H9 (cell line): Measurements from ENCODE around the gene ETFB. TPM values are rescaled to one million over a fixed set of nuclear protein-coding genes. Genes with fewer than 3 reads are reported as not detected.

Experiments
- DNase-seq: peaks from one replicate; pipeline ENCODE4 v3.0.0-alpha.2; 2017
- H2AFZ ChIP-seq: one replicate; pipeline ENCODE4 v1.6.1; 2013; ENCODE audit warnings: mild to moderate bottlenecking, low read length, control low read depth, moderate library complexity
- H2AK5ac ChIP-seq: 2 replicates; pipeline ENCODE4 v1.6.1; 2013; ENCODE audit warnings: low read length, control low read depth, mixed read lengths; ENCODE audit not compliant: insufficient read length
- H2BK120ac ChIP-seq: one replicate; pipeline ENCODE4 v1.6.1; 2013; ENCODE audit warnings: low read depth, mild to moderate bottlenecking, low read length, control low read depth, inconsistent platforms; ENCODE audit not compliant: poor library complexity, severe bottlenecking
- H2BK12ac ChIP-seq: 2 replicates; pipeline ENCODE4 v1.6.1; 2013; ENCODE audit warnings: low read length, control low read depth, mixed read lengths, low read depth; ENCODE audit not compliant: insufficient read length
- H2BK15ac ChIP-seq: 2 replicates; pipeline ENCODE4 v1.6.1; 2013; ENCODE audit warnings: low read depth, low read length, control low read depth
- H2BK20ac ChIP-seq: one replicate; pipeline ENCODE4 v1.6.1; 2013; ENCODE audit warnings: low read depth, mild to moderate bottlenecking, low read length, control low read depth, inconsistent platforms; ENCODE audit not compliant: poor library complexity, severe bottlenecking
- H2BK5ac ChIP-seq: 2 replicates; pipeline ENCODE4 v1.6.1; 2013; ENCODE audit warnings: low read length, control low read depth, mixed read lengths; ENCODE audit not compliant: insufficient read length
- H3K14ac ChIP-seq: 2 replicates; pipeline ENCODE4 v1.6.1; 2013; ENCODE audit warnings: low read length, control low read depth; ENCODE audit not compliant: insufficient read depth
- H3K18ac ChIP-seq: 2 replicates; pipeline ENCODE4 v1.6.1; 2013; ENCODE audit warnings: low read depth, mild to moderate bottlenecking, mixed read lengths, low read length, control low read depth; ENCODE audit not compliant: insufficient read length
- H3K23ac ChIP-seq: 2 replicates; pipeline ENCODE4 v1.6.1; 2013; ENCODE audit warnings: low read length, control low read depth, mixed read lengths, low read depth; ENCODE audit not compliant: insufficient read length
- H3K23me2 ChIP-seq: 2 replicates; pipeline ENCODE4 v1.6.1; 2013; ENCODE audit warnings: low read depth, mild to moderate bottlenecking, mixed read lengths, low read length, control low read depth; ENCODE audit not compliant: insufficient read length, poor library complexity, severe bottlenecking
- H3K27ac ChIP-seq: 2 replicates; pipeline ENCODE4 v1.5.1; 2013; ENCODE audit warnings: low read length, control low read depth, mixed read lengths, low read depth; ENCODE audit not compliant: insufficient read length
- H3K27me3 ChIP-seq: 2 replicates; pipeline ENCODE4 v1.6.1; 2013; ENCODE audit warnings: low read length, control low read depth, inconsistent platforms; ENCODE audit not compliant: insufficient read depth
- H3K4ac ChIP-seq: 2 replicates; pipeline ENCODE4 v1.6.1; 2013; ENCODE audit warnings: low read depth, mild to moderate bottlenecking, control low read depth, inconsistent platforms, low read length, moderate library complexity
- H3K4me1 ChIP-seq: 2 replicates; pipeline ENCODE4 v1.6.1; 2013; ENCODE audit warnings: low read length, control low read depth, inconsistent platforms; ENCODE audit not compliant: insufficient read depth
- H3K4me2 ChIP-seq: 2 replicates; pipeline ENCODE4 v1.6.1; 2013; ENCODE audit warnings: low read length, control low read depth, mixed read lengths; ENCODE audit not compliant: insufficient read length, insufficient read depth
- H3K56ac ChIP-seq: 2 replicates; pipeline ENCODE4 v1.6.1; 2013; ENCODE audit warnings: low read depth, mild to moderate bottlenecking, mixed read lengths, low read length, control low read depth; ENCODE audit not compliant: insufficient read length
- H3K79me1 ChIP-seq: 2 replicates; pipeline ENCODE4 v1.6.1; 2013; ENCODE audit warnings: low read depth, mild to moderate bottlenecking, moderate library complexity, low read length, control low read depth, inconsistent platforms; ENCODE audit not compliant: insufficient read depth, poor library complexity, severe bottlenecking
- H3K79me2 ChIP-seq: 2 replicates; pipeline ENCODE4 v1.6.1; 2013; ENCODE audit warnings: low read length, control low read depth, inconsistent platforms; ENCODE audit not compliant: insufficient read depth
- H3K9ac ChIP-seq: 2 replicates; pipeline ENCODE4 v1.6.1; 2013; ENCODE audit warnings: low read length, control low read depth, mixed read lengths; ENCODE audit not compliant: insufficient read length; ENCODE audit errors: extremely low read depth
- H3K9me3 ChIP-seq: one replicate; pipeline ENCODE4 v1.6.1; 2013; ENCODE audit warnings: low read depth, low read length, inconsistent platforms; ENCODE audit not compliant: control insufficient read depth
- H3T11ph ChIP-seq: one replicate; pipeline ENCODE4 v1.6.1; 2013; ENCODE audit warnings: mild to moderate bottlenecking, low read length, control low read depth, inconsistent platforms
- H4K20me1 ChIP-seq: one replicate; pipeline ENCODE4 v1.6.1; 2013; ENCODE audit not compliant: control insufficient read depth, insufficient read length, insufficient read depth
- H4K5ac ChIP-seq: 2 replicates; pipeline ENCODE4 v1.6.1; 2013; ENCODE audit warnings: low read depth, mild to moderate bottlenecking, mixed read lengths, low read length, control low read depth; ENCODE audit not compliant: insufficient read length
- H4K8ac ChIP-seq: replicated peaks from 2 replicates; pipeline ENCODE4 v1.6.1; 2013; ENCODE audit warnings: low read length, control low read depth, mixed read lengths, low read depth; ENCODE audit not compliant: insufficient read length
- H4K91ac ChIP-seq: 2 replicates; pipeline ENCODE4 v1.6.1; 2013; ENCODE audit warnings: low read depth, mild to moderate bottlenecking, moderate library complexity, mixed read lengths, low read length, control low read depth; ENCODE audit not compliant: insufficient read length
- H3K27ac Mint-ChIP-seq, 3 experiments: 2 replicates in 2 of 3; 3 replicates in 1 of 3; pipeline ENCODE4 v1.8.0; 2020 to 2021; ENCODE audit warnings: mixed read lengths in 3 of 3, mild to moderate bottlenecking in 1 of 3, moderate library complexity in 1 of 3
- H3K27me3 Mint-ChIP-seq: 2 replicates; pipeline ENCODE4 v1.8.0; 2021; ENCODE audit warnings: low read depth, mild to moderate bottlenecking, moderate library complexity, mixed read lengths
- H3K36me3 Mint-ChIP-seq, 3 experiments: 2 replicates in 2 of 3; 3 replicates in 1 of 3; pipeline ENCODE4 v1.8.0; 2020 to 2021; ENCODE audit warnings: low read depth in 3 of 3, mixed read lengths in 3 of 3; ENCODE audit not compliant: insufficient read depth in 1 of 3
- H3K4me1 Mint-ChIP-seq, 2 experiments: 2 replicates each; pipeline ENCODE4 v1.8.0; 2020; ENCODE audit warnings: mixed read lengths in 2 of 2
- H3K4me3 Mint-ChIP-seq, 2 experiments: 2 replicates in 1 of 2; 3 replicates in 1 of 2; pipeline ENCODE4 v1.8.0; 2020 to 2021; ENCODE audit warnings: mild to moderate bottlenecking in 2 of 2, mixed read lengths in 2 of 2, moderate library complexity in 1 of 2
- H3K9me3 Mint-ChIP-seq, 2 experiments: 2 replicates in 1 of 2; 3 replicates in 1 of 2; pipeline ENCODE4 v1.8.0; 2020; ENCODE audit warnings: mild to moderate bottlenecking in 2 of 2, mixed read lengths in 2 of 2, moderate library complexity in 1 of 2
- CTCF ChIP-seq: fragments of 200-600 bp; sonication (generic); conservative IDR thresholded peaks from 3 replicates; pipeline ENCODE4 v1.8.0; 2021; ENCODE audit warnings: antibody characterized with exemption, mild to moderate bottlenecking
- WGBS: extraction: QIAGEN DNeasy Blood & Tissue Kit; methylation state at CpG from one replicate; pipeline ENCODE4 v1.1.7; 2013; ENCODE audit warnings: missing lambda C conversion rate, low lambda C conversion rate, mixed read lengths; ENCODE audit not compliant: insufficient read length; ENCODE audit errors: extremely low coverage; 5-methylcytosine and 5-hydroxymethylcytosine counted together
- total RNA-seq: library from RNA; stranded (reverse); gene quantifications from 2 replicates; pipeline ENCODE4 v1.2.1, GENCODE V29; 2021

ETFB gene
- total RNA-seq, 1 experiment from 2014 or later: 49.4 TPM

GRCh38 chr19:51389143-51389542, 23.0 kb upstream of the ETFB start:
- H3T11ph ChIP-seq: no peak overlapping the region
- no peak overlapping the region for H2AK5ac ChIP-seq
- H2BK20ac ChIP-seq: no peak overlapping the region
- no peaks in the 10 kb centered on the region for H3K79me1 ChIP-seq
- H3K4ac ChIP-seq: no peak overlapping the region
- no peak overlapping the region for H3K27ac ChIP-seq
- no peak overlapping the region for H4K8ac ChIP-seq
- no peak overlapping the region for H2BK15ac ChIP-seq
- H2AFZ ChIP-seq: no peak overlapping the region
- no peaks in the 10 kb centered on the region for H3K27me3 ChIP-seq
- Mint-ChIP-seq H3K4me3 (no peak overlapping the region; a peak in 1 of 5 replicates), H3K27me3 (peaks cover 3% of the 10 kb centered on the region), H3K9me3 (no peaks in the 10 kb centered on the region; a peak in 1 of 5 replicates), H3K4me1 (peaks cover 10 to 32% of the 10 kb centered on the region in 2 experiments), H3K36me3 (no peaks in the 10 kb centered on the region), H3K27ac (no peak overlapping the region; a peak in 1 of 7 replicates)
- no peaks in the 10 kb centered on the region for H3K9me3 ChIP-seq
- H3K23ac ChIP-seq: no peak overlapping the region
- H2BK120ac ChIP-seq: no peak overlapping the region
- no peak overlapping the region for H3K4me2 ChIP-seq
- no peak overlapping the region for H4K5ac ChIP-seq
- no peak overlapping the region for H3K9ac ChIP-seq
- H3K4me1 ChIP-seq: no peaks in the 10 kb centered on the region
- H2BK5ac ChIP-seq: no peak overlapping the region
- H3K79me2 ChIP-seq: no peaks in the 10 kb centered on the region
- no peak for DNase-seq
- peaks cover 4% of the 10 kb centered on the region for H3K23me2 ChIP-seq
- H3K18ac ChIP-seq: no peak overlapping the region
- no peak for TF ChIP-seq CTCF
- no peak overlapping the region for H2BK12ac ChIP-seq
- H4K91ac ChIP-seq: no peak overlapping the region
- H3K14ac ChIP-seq: no peak overlapping the region
- WGBS: no CpG with 5 or more reads among the region's 14 CpGs
- no peak overlapping the region for H3K56ac ChIP-seq
- no peaks in the 10 kb centered on the region for H4K20me1 ChIP-seq
